ENCODE data around the gene CDC25C. TPM values are rescaled to one million over a fixed set of nuclear protein-coding genes. Genes with fewer than 3 reads are reported as not detected.

Gene CDC25C
- total and polyA plus RNA-seq, 9 of the 15 experiments (the other 6 are each of a cell fraction or from before 2014, with no cell fraction given): 19.1 to 63.7 (median 31.9) TPM

DNA sequence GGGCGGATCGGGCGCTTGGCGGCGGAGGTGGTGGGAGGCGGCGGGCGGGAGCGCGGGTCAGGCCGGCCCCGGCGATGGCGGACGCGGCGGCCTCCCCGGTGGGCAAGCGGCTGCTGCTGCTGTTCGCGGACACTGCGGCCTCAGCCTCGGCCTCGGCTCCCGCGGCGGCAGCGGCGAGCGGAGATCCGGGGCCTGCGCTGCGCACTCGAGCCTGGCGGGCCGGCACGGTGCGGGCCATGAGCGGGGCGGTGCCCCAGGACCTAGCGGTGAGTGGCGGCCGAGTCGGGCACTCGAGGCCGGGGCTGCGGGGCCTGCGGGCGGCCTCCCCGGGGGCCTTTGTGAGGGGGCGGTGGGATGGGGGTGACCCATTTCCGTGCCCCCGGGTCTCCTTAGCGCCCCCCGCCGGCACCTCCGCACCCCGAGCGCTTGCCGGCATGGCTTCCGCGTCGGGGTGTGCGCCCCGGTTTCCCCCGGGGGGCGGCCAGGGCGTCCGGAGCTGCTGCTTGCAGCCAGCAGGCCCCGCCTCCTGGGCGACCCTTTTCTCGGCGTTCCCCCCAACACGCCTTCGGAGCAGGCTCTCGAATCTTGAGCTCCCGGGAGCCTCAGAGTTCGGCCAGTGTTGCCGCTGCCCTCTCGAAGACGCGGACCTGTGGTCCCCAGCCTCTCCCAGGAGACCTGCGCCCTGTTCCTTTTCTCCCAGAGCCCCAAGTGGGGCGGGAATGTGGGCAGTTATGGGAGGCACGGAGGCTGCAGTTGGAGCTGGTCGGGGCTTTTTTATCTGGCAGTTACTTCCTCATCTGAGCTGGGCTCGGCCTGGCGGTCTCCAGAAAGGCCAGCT lies 21.3 kb upstream of the CDC25C start (continued):
- no peak for TF ChIP-seq ZBTB12 (CRISPR knock-in tag; IDR thresholded peaks at IDR 0.05)
- no peak for TF ChIP-seq SRF (CRISPR knock-in tag; IDR thresholded peaks at IDR 0.05)
- no peak for TF ChIP-seq DPF2 (IDR thresholded peaks at IDR 0.05)
- no peak for TF ChIP-seq FOS (IDR thresholded peaks at IDR 0.05; ENCODE audit: extremely low read depth, insufficient read length)
- TF ChIP-seq ZBTB34 (CRISPR knock-in tag; IDR thresholded peaks at IDR 0.05): no peak
- TF ChIP-seq CEBPB (tag; IDR thresholded peaks at IDR 0.05): no peak
- no peak for TF ChIP-seq SAFB2 (IDR thresholded peaks at IDR 0.05; ENCODE audit: borderline replicate concordance, low read depth, low read length, severe bottlenecking)
- TF ChIP-seq, protein P1, sequence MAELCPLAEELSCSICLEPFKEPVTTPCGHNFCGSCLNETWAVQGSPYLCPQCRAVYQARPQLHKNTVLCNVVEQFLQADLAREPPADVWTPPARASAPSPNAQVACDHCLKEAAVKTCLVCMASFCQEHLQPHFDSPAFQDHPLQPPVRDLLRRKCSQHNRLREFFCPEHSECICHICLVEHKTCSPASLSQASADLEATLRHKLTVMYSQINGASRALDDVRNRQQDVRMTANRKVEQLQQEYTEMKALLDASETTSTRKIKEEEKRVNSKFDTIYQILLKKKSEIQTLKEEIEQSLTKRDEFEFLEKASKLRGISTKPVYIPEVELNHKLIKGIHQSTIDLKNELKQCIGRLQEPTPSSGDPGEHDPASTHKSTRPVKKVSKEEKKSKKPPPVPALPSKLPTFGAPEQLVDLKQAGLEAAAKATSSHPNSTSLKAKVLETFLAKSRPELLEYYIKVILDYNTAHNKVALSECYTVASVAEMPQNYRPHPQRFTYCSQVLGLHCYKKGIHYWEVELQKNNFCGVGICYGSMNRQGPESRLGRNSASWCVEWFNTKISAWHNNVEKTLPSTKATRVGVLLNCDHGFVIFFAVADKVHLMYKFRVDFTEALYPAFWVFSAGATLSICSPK (IDR thresholded peaks at IDR 0.05; ENCODE audit: borderline replicate concordance): no peak
- TF ChIP-seq ZBTB43 (CRISPR knock-in tag; IDR thresholded peaks at IDR 0.05): 0 out of 2 replicates have a peak, but pooled peaks have one; percentile 10
- TF ChIP-seq NR2C2 (CRISPR knock-in tag; IDR thresholded peaks at IDR 0.05): no peak
- peak; percentile 57 for TF ChIP-seq NR2C2 (tag; IDR thresholded peaks at IDR 0.05)
- TF ChIP-seq, protein P2, sequence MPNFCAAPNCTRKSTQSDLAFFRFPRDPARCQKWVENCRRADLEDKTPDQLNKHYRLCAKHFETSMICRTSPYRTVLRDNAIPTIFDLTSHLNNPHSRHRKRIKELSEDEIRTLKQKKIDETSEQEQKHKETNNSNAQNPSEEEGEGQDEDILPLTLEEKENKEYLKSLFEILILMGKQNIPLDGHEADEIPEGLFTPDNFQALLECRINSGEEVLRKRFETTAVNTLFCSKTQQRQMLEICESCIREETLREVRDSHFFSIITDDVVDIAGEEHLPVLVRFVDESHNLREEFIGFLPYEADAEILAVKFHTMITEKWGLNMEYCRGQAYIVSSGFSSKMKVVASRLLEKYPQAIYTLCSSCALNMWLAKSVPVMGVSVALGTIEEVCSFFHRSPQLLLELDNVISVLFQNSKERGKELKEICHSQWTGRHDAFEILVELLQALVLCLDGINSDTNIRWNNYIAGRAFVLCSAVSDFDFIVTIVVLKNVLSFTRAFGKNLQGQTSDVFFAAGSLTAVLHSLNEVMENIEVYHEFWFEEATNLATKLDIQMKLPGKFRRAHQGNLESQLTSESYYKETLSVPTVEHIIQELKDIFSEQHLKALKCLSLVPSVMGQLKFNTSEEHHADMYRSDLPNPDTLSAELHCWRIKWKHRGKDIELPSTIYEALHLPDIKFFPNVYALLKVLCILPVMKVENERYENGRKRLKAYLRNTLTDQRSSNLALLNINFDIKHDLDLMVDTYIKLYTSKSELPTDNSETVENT (CRISPR knock-in tag; IDR thresholded peaks at IDR 0.05): no peak
- no peak for TF ChIP-seq PBX2 (CRISPR knock-in tag; IDR thresholded peaks at IDR 0.05; ENCODE audit: low read depth)
- no peak for TF ChIP-seq PBX2 (tag; conservative IDR thresholded peaks at IDR 0.05; ENCODE audit: low read depth)
- no peak for TF ChIP-seq ETV6 (IDR thresholded peaks at IDR 0.05; ENCODE audit: borderline replicate concordance in 1 of 2, low read depth in 2 of 2, low read length in 1 of 2)
- TF ChIP-seq ETV6 (CRISPR knock-in tag; IDR thresholded peaks at IDR 0.05; ENCODE audit: borderline replicate concordance): no peak

Data from K562 (cell line).